Measurements from ENCODE around the gene SAMSN1.
"Not testable (repeated sequence)": the region's sequence is repeated elsewhere in the genome, so short reads cannot be mapped to it uniquely, and the experiment has no call there.

The SAMSN1 gene

DNA sequence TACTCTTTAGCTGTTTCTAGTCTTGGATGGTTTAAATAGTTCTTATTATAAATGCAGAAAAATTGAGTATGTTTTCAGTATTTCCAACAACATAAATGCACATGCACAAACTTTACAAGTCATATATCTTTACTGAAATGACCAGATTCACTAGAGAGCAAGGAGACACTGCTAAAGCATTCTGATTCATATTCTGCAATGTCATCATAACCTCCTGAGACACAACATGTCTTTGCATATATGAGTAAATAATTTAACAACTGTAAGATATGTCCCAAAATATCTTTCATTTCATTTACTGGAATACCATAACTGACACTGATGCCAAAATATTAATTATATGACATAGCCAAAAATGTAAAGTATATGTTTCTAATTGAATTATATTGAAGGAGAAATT lies 16.8 kb upstream of the SAMSN1 start:
- DNase-seq, result no peak

DNA sequence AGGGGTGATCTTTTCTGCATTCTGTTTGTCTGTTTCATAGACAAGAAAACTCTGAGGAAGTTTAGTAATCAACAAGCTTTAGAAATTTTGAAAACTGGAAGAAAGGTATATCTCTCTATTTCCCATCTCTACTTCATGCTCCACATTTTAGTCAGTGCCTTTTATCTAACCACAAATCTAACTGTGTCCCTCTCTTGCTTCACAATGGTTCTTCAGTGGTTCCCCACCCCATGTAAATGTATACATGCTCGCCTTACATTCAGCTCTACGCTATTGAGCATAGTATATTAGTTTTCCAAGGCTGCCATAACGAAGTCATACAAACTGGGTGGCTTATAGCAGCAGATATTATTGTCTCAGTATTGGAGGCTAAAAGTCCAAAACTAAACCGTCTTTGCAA lies 14.4 kb upstream of the SAMSN1 start:
- DNase-seq, result no peak

DNA sequence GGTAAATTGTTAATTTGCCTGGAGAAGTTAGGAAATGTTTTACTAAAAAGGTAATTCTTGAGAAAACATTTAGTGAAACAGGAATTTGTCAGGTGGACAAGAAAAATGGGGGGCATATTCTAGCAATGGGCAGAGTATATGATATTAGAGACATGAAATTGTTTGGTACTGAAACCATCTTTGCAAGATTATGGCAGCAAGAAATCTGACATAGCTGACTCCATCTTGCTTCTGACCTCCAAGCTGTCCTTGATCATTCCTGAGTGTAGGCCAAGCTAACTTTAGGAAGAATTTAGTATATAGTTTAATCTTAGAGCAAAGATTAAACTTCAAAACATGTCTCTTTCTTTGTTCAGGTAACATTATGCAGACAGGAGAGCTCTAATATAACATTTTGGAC lies 14.0 kb upstream of the SAMSN1 start:
- DNase-seq, result no peak

DNA sequence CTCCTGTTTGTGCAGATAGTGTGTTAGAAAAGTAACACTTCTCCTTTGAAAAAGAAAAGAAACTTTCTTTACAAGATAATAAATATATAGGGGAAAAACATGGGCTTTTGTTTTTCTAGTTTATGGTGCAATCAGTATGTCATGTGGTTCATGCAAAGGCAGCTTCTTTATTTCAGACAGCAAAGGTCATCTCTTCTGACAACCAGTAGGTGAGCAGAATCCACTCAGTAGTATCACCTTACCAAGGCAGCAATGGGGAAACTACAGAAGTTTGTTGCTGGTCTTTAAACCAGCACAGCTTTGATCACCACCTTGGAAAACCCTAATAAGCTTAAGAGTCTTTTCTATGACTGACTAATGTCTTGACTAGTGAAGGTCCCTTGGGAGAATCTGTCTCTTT lies 13.0 kb upstream of the SAMSN1 start:
- DNase-seq, result no peak

DNA sequence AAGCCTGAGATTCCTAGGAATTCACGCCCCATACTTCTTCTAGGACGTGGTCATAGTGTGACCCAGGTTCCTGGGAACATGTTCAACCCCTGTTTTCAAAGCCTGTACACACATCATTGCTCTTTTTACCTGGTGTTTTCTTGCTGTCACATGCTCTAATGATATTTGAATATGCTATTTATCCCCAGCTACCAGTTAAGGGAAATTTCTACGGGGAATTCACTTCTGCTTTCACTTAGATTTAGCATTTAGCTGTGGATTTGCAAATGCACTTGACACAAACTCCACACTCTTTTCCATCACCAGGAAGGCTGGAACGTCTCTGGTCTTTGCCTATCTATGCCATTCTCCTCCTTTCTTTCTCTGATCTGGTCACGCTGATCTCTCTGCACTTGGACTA lies 11.3 kb upstream of the SAMSN1 start:
- DNase-seq, result no peak

DNA sequence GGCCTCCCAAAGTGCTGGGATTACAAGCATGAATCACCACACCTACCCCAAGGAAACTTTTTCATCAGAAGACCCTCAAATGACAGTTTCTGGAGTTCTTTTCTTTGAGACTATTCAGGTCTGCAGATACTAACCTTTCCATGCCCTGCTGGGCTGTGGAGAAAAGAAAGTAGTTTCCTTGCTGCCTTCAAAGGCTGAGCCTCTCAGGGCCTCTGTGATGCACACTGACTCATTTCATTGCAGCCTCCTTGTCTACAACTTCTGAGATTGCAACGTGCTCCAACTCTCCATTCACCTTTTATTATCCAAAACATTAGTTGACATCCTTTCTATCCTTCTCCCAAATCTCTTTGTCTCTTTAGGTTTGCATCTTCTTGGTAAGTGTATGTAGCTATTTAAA lies 8.8 kb upstream of the SAMSN1 start:
- DNase-seq, result no peak

DNA sequence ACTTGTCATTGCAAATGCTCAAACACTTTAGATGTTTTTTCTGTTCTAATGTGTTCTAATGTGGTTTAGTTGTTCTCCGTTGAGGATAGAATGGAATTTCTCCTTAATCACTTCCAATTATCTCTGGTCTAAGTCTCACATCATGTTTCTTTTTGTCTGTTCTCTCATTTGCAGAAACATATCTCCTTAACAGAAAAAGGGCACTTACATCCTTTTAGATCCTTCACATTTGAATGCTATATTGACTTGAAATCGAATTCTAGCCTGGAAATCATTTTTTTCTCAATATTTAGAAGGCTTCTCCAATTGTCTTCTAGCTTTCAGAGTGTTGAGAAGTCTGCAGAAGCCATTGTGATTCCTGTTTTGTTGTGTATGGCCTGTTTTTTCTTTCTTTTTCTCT lies 7.3 kb upstream of the SAMSN1 start:
- no peak for DNase-seq

DNA sequence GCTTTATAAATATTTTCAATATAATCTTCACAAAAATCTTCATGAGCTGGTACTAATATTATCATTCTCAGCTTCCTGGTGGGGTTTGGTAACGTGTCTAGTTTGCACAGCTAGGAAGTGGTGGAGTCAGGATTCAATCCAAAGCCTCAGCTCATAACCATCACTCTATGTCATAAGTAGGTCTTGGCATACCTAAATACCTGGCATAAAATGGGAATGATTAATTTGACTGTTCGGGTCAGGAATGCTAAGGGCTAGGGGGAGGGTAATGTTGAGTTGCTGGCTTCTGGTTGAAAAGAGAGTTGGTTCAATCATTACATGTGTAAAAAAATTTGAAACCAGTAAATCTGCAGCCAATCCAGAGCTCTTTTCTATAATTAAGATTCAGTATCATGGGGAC lies 5.6 kb upstream of the SAMSN1 start:
- no peak for DNase-seq

DNA sequence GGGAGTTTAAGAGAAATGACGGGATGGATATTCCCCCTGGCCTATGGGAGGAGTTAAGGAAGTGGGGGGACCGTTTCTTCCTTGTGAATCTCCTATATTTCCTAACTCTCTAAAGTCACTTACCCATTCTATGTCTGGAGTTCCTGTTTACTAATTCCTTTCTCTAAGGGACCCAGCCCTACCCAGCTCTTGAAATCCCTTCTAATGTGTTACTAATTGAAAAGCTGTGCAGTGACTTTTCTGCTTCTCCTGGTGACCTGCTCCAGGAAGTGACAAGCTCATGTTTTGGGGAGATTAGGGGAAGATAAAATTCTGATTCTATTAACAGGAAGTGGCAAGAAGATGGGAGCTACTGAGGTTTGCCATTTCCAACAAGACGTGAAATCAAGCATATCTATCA lies 4.0 kb upstream of the SAMSN1 start:
- no peak for DNase-seq

DNA sequence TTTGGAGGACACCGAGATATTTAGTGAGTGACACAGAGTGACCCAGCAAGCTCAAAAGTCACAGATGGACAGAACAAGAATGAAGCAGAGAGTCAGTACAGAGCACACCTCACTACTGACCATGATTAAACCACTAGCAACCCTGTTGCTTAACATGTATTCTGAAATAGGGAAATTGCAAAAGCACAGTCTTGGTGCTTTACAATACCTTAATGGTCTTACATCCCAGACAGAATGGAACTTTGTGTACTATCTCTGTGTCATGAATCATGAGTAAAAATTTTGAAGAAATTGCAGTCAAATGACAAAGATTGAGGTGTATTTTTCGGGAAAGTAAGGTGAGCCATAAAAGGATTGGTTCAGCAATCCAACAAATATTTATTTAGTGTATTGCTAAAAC lies 2.7 kb upstream of the SAMSN1 start:
- no peak for DNase-seq

DNA sequence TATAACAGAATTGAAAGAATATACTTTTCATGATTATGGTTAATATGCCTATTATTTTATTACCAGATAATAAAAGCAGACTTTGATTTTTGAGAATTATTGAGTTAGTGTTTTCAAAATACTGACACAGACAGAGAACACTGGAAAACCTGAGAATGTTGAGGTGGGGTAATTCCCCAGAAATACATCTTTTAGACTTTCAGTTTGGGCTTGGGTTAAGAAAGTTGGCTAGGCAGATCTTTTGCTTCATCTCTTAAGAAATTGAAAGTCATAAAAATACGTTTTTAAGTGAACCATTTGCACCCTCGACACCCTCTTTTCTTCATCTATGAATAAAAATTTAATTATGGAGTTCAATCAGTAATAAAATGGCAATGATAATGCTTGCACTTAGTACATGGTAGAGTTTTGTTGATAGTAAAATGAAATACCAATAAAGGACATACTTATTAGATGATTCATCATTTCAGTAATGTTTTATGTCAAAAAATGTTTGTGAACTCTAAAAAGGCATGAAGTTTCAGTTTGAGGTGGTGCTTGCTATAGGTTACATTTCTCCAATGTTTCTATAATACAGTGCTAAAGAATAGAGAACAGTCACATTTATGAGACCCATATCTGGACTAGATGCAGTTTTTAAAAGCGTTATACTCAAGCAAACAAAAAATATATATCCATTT lies 1.9 kb upstream of the SAMSN1 start:
- DNase-seq, result no peak

DNA sequence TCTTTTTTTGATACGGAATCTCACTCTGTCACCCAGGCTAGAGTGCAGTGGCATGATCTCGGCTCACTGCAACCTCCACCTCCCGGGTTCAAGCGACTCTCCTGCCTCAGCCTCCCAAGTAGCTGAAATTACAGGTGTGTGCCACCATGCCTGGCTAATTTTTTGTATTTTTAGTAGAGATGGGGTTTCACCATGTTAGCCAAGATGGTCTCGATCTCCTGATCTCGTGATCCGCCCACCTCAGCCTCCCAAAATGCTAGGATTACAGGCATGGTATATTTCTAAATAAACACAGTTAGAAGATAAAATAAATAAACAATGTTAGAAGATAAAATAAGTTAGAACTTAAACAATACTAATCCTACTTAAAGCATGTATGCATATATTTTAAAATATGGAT lies 604 bp upstream of the SAMSN1 start:
- not testable (repeated sequence) for DNase-seq

DNA sequence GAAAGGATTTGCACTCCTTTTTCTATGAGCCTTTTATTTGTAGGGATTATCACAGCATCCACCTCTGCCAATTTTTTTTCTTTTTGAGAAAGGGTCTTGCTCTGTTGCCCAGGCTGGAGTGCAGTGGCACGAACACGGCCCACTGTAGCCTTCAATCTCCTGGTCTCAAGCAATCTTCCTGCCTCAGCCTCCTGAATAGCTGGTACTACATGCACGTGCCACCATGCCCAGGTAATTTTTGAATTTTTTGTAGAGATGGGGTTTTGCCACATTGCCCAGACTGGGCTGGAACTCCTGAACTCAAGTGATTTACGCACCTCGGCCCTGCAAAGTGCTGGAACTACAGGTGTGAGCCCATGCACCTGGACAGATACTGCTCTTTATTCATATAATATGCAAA lies 2.1 kb downstream of the SAMSN1 start:
- no peak for DNase-seq

DNA sequence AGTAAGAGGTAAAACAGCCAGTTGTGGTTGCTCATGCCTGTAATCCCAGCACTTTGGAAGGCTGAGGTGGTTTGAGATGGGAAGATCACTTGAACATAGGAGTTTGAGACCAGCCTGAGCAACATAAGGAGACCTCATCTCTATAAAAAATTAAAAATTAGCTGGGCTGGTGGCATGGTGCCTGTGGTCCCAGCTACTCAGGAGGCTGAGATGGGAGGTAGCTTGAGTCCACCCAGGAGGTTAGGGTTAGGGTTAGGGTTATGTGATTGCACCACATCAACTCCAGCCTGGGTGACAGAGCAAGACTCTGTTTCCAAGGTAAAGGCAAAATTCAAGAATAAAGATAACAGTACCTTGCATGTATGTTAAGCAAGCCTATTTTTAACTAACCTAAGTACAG lies 3.5 kb downstream of the SAMSN1 start:
- no peak for DNase-seq

DNA sequence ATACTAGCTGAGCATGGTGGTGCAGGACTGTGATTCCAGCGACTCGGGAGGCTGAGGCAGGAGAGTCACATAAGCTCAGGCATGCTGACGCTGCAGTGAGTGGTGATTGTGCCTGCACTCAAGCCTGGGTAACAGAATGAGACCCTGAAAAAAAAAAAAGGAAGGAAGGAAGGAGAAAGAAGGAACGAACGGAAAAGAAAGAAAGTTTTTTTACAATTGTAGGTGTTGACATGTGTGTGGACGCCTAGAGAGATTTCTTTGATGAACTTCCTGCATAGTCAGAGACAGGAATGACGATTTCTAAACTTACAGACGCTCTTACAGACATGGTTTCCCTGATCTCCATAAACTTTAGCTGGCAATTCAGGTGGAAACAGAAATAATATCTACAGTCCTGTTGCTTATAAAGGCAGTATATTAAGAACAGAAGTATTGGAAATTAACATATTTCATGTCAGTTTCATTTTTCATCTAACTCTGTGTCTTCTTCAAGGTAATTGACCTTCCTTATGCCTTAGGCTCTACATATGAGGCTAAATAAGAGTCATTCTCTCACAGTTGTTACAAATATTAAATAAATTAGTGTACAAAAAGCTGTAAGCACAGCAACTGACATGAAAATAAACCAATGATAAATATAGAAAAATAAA lies 4.1 kb downstream of the SAMSN1 start:
- DNase-seq, result no peak

DNA sequence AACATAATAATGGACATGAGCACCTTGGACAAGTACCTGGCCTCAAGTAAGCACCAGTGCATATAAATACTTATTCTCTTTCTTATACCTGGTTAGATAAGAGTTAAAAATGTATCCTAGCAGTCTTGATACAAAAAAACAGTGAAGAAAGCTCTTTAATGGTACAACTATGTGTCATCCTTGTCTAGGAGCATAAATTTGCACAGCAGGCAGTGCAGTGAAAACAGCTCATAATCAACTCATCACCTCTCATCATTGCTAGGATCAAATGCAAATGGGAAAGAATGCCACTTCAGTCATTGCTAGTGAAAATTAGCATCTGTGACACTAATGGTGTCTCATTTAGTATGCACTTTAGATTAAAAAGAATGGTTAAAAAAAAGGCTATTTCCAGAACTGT lies 7.6 kb downstream of the SAMSN1 start:
- no peak for DNase-seq

DNA sequence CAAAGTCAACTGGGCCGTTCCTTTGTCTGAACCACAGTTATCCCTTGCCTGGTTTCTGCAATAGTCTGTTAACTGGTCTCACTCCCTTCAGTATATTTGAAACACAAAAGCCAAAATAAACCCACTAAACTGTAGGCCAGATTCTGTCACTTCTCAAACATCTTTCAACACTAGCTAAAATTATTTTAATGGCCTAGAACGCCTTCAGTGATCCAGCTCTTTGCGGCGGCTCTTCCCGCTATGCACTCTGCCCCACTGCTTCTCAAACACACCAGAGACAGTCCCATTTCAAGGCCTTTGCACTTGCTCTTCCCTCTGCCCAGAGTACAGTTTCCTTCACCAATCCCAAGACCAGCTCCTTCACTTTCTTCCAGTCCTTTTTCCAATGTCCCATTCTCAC lies 9.2 kb downstream of the SAMSN1 start:
- DNase-seq, result no peak

DNA sequence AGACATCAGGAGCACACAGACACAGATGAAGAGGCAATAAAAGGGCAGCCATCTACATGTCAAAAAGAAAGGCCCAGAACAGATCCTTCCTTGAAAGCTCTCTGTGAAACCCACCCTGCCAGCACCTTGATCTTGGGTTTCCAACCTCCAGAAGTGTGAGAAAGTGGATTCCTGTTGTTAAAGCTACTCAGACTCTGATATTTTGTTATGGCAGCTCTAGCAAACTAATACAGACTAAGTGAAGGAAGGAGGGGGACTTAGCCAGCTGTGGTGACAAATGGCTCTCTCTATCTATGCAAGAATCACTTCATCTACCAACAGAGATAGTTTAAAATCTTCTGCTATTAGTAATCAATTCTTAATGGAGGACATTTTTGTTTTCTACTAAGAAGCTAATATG lies 10.4 kb downstream of the SAMSN1 start:
- no peak for DNase-seq

DNA sequence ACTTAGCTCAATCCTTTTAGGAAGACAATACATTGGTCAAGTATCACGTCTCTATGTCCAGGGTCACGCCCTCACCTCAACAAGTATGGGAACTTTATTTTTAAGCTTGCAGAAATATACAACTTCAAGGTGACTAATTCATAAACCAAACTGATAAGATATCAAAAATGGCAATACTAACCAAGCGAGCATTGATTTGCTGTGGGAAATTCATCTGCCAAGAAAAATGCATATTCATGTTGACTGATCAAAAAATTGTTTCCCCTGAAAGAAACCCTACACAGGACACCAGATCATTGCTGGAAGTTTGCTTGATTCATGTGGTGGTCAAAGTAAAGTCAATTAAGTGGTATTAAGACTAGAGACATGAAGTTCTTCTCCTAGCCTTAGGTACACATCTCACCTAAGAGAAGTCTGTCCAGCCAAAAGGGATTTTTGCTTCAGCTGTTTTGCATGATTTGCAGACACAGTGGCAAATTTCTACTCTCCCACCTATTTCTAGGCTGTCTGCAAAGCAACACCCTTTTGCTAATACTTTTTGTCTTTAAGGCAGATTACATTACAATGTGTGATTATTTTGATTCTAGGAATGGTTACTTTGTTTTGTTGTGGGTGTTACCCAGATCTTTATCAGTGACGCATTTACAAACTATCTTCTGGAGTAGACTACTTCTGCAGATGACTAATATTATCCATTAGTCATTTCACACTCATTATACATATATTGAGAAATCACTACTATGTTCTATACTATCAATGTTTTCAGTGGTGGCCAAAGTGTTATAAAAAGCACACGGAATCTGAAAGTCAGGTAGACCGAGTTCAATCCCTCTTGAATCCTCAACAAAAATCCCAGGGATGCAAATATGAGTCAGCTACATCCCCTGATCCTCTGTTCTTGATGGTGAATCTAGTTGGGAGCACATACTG lies 12.4 kb downstream of the SAMSN1 start:
- no peak for DNase-seq

DNA sequence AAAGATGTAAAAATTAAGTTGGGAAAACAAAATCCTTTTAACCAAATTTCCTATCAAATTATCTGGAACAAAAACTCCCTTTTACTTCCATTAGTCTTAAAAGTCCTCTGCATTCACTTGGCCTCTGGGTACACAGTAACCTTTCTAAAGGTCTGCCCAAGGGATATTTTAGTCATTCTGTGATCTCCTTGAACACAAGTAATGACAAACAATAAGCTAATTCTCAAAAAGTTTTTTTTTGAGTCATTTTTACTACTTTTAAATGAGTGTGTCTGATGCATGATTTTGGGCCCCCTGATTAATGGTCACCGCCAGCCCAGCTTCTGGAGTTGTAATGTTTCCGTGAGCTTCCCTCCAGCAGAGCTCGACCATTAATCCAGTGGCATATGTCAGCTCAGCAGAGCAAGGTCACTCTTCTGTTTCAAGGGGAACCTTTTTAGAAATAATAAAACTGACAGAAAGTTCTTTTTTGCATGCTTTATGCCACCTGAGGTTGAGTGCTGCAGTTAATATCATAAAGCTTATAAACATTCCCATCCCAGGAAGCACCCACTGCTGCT lies 14.3 kb downstream of the SAMSN1 start:
- DNase-seq, result no peak

DNA sequence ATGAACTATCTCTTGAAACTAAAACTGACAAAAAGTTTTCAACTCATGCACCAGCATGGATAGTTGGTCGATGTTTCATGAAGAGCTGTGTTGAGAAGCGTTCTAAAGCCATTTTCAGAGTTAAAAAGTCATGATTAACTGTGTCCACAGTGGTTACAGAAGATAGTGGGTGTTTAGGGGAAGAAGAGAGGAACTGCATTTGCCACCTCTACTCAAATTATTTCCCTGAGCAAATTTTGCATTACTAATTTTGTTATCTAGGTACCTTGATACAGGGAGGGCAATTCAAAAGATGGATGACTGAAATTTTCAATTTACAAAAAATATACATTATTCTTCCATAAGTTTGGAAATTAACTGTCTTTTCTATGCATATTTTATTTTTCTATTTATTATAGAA lies 15.5 kb downstream of the SAMSN1 start:
- no peak for DNase-seq

DNA sequence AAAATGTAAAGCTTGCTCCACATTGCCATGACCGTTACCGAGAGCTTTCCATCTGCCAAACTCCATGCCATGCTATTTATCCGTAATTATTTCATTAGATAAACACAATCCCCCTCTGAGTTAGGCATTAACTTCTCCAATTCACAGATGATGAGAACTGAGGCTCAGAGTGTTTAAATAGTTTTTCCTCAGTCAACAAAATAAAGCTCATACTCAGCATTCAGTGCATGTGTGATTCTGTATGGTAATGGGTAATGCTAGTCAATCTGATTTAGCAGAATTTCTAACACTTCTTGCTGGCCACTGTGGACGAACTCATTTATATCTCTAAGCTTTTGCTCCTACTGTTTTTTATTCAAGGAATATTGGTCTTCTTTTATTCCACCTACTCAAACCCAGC lies 17.3 kb downstream of the SAMSN1 start:
- DNase-seq, result no peak

Measured in amniotic stem cell (primary cell).